NCI-H1092 (cell line): ENCODE measurements around the gene CFHR4.
"Not testable (repeated sequence)": the region's sequence is repeated elsewhere in the genome, so short reads cannot be mapped to it uniquely, and the experiment has no call there.

Experiments used
- DNase-seq: peaks from one replicate; lab custom pipeline; 2025; lab: John Stamatoyannopoulos, UW

The CFHR4 gene

DNA sequence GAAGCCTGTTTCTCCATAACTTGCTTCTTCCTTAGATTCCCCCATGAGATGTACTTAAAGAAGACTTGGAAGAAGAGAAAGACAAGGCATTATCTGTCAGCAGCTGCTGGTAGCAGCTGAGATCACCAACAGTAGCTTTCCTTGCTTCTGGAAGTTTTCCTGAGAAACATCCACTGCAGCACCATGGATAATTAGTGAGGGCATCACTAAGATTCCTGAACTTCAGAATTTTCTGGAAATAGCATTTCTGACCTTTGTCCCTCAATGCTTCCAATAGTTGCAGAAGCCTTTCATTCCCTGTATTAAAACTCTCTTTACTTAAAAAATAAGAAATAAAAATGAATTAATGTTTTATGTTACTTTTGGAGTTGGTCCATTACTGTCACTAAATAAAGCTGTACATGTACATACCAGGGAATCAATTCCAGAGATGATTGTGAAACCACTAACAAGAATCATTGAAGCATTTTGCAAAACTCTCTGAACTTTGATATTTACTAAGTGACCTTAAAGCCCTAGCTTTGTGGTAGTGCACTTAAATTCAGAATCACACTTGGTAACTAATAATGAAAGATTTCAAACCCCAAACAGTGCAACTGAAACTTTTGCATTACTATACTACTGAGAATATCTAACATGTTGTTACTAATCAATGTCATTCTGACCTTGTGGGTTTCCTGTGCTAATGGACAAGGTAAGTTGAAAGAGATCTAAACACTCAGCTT lies at the start of gene CFHR4:
TSS of gene CFHR4 (plus strand) at position 538 of the 725 bp plus-strand sequence. CDS start at position 637, 99 bp downstream.
- no peak for DNase-seq

DNA sequence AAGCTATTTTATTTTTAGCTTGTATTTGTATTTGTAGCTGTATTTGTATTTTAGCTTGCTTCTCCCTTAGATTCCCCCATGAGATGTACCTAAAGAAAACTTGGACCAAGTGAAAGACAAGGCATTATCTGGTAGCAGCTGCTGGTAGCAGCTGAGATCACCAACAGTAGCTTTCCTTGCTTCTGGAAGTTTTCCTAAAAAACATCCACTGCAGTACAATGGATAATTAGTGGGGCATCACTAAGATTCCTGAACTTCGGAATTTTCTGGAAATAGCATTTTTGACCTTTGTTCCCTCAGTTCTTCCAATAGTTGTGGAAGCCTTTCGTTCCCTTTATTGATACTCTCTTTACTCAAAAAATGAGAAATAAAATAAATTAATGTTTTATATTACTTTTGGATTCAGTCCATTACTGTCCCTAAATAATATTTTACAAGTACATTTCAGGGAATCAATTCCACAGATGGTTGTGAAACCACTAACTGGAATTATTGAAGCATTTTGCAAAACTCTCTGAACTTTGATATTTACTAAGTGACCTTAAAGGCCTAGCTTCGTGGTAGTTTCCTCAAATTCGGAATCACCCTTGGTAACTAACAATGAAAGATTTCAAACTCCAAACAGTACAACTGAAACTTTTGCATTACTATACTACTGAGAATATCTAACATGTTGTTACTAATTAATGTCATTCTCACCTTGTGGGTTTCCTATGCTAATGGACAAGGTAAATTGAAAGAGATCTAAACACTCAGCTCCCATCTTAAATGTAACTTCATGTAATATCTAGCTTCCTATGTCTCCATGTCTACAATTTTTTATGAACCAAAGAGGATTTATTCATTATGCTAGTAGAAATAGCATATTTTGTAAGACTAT lies 38.0 kb upstream of the CFHR4 start:
- not testable (repeated sequence) for DNase-seq

DNA sequence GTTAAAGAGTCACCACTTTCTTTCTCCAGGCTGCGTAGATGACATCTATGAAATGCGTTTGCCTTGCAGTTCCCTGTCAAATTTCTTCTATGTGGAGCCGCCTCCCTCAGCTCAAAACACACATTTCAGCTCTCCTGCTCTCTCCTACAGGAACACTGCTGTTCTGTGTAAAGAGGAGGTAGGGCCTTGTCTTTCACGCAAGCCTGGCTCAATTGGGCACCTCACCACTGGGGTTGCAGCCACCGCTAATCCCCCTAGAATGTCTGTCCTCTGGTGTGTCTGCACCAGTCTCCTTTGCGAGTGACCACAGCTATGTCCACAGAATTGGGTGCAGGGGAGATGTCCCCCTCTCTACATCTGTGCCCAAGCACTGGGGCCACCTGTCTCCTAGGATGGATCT lies 31.8 kb upstream of the CFHR4 start:
- DNase-seq: no peak

DNA sequence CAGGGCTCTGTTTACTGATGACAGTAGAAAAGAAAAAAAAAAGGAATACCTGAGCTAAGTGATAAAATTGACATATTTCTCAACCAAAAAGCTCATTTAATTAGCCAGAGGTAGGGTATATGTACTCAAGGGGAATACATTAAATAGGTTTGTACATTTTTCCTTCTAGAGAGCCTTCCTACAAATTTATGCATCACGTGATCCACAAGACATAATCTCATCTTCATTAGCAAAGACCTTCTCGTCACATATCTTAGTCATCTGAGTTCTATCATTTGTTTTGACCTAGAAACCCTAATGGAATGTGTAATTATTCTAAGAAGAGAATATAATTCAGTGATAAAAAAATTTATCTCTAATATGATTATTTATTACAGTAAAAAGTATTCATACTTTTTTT lies 30.7 kb upstream of the CFHR4 start:
- no peak for DNase-seq

DNA sequence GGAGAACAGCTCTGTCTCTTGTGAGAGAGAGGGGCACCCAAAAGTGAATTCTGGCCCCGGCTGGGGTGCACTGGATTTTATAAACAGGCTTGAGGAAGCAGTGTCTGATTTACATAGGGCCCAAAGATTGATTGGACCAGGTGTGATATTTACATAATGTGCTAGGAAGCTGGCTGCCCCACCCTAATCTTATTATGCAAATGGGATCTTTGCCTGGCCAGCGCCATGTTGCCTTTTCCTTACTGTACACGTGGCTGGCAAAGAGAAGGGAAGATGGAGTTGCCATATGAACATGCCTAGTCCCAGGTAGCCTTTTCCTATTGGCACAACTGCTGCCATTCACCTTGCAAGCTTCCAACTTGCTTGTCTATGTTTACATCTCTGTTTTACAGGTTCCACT lies 29.0 kb upstream of the CFHR4 start:
- no peak for DNase-seq

DNA sequence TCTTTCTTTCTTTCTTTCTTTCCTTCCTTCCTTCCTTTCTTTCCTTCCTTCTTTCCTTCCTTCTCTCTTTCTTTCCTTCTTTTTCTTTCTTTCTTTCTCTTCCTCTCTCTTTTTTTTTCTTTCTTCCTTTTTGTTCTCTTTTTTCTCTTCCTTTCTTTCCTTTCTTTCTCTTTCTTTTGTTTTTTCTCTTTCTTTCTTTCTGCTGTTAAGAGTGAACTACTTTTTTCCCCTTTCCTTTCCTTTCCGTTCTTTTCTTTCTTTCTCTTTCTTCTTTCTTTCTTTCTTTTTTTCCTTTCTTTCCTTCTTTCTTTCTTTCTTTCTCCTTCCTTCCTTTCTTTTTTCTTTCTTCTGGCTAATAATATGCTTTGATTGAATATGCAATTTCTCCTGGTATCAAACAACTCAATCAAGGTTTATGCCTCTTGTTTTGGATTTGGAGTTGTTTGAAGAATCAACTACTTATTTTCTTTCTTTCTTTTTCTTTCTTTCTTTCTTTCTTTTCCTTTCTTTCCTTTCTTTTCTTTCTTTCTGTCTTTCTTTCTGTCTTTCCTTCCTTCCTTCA lies 27.4 kb upstream of the CFHR4 start:
- DNase-seq: no peak

DNA sequence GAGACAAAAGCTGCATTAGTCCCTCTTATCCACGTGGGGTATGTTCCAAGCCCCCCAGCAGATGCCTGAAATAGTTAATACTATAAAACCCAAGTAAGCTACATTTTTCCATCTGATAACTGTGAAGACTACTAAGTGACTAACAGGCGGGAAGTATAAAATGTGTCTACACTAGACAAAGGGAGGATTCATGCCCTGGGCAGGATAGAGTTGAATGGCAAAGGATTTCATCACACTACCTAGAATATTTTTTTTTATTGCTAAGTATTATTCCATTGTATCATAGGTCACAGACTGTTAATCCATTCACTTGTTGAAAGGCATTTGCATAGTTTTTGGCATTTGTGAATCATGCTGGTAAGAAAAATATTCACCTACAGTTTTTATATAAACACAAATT lies 26.4 kb upstream of the CFHR4 start:
- DNase-seq: no peak

DNA sequence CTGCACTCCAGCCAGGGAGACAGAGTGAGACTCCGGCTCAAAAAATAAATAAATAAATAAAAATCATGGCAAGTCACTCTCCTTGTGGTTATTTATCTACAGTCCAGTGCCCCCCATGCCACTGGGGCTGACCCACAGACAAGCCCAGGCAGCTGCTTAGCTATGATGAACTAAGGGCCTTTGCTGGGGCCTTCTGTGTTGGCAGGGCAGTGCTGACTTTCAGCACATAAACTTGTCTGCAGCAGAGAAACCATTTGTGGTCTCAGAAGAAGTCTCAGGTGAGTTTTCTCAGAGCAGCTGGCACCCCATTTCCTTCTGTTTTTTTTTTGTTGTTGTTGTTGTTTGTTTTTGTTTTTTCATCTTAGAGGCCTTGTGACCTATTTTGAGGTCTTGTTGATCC lies 20.9 kb upstream of the CFHR4 start:
- DNase-seq: no peak

DNA sequence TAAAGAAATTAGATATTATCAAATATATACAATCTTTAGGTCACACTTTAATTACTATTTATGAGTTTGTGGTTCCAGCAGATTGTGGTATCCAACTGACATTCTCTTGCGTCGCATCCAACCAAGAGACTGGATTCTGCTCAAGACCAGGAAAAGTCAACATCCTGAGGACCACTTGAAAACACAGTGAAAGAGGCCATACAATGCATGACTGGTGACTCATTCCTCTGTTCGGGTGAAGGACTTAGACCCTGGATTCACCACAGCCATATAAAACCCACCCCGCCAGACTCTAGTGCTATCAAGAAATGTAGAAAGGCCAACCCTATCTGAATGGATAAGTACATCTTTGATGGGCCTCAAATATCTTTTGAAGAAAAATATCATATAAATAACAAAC lies 14.5 kb upstream of the CFHR4 start:
- no peak for DNase-seq

DNA sequence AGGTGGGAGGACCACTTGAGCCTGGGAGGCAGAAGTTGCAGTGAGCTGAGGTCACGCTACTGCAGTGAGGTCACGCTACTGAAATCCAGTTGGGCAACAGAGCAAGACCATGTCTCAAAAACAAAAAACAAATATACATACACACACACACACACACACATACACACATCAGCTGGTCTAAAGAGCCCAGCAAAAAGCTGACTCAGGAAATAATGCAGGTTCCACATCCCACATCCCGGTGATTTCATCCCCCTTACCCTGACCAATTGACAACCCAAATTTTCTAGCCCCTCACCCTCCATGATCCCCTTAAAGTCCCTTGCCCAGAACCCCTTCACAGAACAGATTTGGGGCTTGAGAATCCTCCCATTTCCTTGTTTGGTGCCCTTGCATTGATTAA lies 11.9 kb upstream of the CFHR4 start:
- DNase-seq: no peak

DNA sequence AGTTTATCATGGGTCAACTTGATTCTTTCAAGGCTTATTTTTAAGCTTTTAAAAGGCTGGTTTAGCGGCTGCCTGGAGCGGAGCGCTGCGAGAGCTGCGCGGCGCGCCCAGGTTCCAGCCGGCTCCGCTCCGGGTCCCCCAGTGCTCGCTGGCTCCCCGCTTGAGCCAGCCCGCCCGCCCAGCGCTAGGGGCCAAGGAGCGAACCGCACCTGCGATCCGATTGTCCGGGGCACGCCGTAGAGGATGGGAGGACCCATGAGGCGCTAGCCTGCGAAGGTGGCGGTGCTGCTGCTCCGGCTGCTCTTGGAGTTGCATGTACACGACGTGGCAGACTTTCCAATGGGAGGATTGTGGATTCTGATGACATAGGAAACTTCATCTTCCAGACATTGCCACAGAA lies 9.9 kb upstream of the CFHR4 start:
- no peak for DNase-seq

DNA sequence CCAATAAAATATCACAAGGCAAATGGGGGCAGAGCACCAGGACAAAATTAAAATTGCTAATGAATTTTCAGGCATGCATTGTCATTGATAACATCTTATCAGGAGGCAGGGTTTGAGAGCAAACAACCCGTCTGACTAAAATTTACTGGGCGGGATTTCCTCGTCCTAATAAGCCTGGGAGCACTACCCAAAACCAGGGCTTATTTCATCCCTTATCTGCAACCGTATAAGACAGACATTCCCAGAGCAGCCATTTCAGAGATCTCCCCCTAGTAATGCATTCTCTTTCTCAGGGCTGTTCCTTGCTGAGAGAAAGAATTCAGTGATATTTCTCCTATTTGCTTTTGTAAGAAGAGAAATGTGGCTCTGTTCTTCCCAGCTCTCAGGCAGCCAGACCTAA lies 1.3 kb upstream of the CFHR4 start:
- DNase-seq: not testable (repeated sequence)

DNA sequence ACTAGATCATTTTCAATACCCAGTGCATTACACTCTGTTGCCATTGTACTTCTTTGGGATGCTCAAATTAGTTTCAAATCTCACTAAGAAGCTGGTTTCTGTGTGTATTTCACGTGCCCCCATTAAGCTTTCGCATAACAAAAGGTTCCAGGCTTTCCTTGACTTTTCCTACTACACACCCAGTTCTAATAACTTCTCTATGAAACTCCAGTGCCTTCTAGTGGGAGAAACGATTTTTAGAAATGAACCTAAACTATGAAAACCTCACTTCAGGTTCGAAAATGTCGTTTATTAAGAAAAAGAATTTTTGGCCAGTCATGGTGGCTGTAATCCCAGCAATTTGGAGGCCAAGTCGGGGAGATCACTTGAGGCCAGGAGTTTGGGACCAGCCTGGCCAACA lies 2.8 kb downstream of the CFHR4 start:
- DNase-seq: no peak

DNA sequence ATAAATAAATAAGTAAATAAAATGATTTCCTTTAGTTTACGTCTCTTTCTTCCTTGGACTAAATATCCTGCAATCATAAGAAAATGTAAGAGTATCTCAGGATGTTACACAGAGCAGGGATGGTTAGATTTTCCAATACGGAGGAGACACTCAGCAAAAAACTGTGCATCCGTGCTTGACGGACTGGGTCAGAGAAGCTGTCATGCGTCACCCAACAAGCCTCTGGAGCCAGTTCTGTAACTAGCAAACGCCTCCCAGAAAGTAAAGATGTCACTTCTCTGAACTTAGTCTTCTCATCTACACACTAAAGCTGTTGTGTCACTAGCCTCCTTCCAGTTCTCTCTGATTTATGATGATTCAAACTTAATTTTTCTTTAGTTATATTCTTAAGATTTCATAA lies 3.4 kb downstream of the CFHR4 start:
- no peak for DNase-seq

DNA sequence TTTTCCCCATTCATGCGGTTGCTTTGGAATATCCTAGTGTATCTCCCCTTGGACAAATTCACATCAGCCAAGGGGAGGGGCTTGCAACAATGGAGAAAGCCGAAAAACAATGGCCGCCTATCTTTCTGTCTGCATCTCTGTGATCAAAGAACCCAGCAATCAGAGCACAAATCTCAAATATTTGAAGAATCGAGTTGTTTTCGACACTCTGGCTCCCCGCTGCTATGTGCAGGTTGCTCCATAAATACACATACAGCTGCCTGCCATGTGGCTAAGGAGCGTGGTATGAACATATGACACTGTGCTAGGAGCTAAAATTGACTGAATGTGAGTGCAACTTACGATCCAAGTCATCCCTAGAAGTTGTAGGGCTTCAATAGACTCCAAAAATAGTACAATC lies 8.5 kb downstream of the CFHR4 start:
- no peak for DNase-seq

DNA sequence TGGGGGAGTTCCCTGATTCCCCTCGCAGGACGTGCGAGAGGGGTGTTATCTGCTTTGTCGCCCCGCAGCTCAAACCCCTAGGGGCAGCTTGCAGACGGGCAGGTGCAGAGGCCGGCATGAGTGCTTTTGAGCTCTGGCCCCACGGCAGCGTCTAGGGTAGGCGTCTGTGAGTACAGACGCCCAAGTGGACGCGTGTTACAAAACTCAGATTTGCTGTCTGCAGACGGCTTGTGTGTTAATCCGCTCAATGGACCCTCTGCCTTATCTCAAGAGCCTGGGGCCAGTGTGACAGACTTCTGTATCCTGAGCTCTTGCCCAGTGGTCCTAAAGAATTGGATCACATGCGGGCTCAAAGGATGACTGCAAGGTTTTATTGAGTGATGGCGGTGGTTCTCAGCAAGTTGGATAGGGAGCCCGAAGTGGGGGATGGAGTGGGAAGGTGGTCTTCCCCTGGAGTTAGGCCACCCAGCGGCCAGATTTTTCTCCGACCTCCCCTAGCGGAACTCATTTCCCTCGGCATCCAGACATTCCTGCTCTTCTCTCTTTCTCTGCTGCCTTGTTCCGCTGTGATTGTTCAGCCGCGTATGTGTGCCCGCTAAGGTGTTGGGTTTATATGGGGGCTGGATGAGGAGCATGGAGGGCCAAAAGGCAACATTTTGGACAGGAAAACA lies 9.4 kb downstream of the CFHR4 start:
- DNase-seq: no peak

DNA sequence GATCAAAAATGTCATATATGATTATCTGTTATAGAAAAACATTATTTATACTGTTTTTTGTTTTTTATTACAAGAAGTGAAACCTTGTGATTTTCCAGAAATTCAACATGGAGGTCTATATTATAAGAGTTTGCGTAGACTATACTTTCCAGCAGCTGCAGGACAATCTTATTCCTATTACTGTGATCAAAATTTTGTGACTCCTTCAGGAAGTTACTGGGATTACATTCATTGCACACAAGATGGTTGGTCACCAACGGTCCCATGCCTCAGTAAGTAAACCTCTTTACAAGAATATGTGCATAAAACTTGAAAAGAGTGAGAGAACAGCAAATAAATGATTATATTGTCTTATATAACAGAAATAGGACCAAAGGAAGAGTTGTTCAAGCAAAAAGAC lies 14.5 kb downstream of the CFHR4 start:
- no peak for DNase-seq

DNA sequence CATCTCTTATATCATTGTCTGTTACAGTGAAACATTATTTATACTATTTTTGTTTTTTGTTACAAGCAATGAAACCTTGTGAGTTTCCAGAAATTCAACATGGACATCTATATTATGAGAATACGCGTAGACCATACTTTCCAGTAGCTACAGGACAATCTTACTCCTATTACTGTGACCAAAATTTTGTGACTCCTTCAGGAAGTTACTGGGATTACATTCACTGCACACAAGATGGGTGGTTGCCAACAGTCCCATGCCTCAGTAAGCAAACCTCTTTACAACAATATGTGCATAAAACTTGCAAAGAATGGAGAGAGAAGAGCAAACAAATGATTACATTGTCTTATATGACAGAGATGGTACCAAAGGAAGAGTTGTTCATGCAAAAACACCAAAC lies 22.4 kb downstream of the CFHR4 start:
- no peak for DNase-seq

DNA sequence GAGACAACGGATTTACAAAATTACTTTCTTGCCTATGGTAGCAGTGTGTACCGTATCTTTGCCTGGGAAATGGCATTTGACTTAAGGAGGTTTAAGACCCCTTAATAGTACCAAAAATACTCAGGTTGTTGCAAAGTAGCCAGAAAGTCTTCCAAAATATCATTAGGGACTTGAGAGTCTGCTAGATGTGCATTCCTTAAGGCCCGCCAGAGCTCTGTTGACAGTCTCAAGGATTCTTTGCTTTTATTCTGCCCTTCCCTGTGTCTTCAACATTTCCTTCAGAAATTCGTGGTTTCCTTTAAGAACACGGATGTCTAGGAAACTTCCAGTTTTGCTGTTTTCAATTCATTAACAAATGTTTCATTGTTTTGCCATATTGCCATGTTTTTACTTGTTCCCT lies 24.4 kb downstream of the CFHR4 start:
- DNase-seq: not testable (repeated sequence)

DNA sequence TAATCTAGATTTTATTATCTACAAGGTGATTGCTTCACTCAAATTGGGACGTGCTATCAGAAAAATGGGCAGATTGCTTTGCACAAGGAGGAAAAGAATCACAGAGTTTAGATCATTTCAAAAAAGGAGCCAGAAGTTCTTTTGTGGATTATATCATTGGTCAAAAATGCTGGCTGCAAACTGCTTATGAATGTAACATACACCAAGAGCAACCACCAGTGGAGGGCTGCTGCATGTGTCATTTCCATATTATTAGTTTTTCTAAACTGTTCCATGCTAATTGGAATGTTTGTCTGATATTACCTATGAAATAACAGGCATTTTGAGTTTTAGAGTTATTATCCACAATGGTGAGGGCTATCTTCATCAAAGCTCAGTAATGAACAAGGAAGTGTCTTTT lies 39.0 kb downstream of the CFHR4 start:
- DNase-seq: not testable (repeated sequence)

DNA sequence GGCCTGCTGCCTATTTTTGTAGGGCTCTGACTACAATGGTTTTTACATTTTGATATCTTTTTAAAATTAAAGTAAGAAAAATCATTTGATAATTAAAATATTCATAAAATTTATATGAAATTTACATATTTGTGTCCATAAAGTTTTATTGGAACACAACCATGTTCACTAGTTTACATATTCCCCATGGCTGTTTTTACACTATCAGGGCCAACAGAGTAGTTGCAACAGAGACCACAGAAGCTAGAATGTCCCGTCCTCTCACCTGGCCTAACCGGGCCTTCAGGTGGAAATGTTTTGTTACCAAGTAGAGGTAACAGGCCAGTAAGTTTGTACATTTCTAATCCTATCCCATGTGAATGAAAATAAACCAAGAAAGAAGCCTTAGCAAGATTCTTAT lies 45.0 kb downstream of the CFHR4 start:
- DNase-seq: not testable (repeated sequence)

DNA sequence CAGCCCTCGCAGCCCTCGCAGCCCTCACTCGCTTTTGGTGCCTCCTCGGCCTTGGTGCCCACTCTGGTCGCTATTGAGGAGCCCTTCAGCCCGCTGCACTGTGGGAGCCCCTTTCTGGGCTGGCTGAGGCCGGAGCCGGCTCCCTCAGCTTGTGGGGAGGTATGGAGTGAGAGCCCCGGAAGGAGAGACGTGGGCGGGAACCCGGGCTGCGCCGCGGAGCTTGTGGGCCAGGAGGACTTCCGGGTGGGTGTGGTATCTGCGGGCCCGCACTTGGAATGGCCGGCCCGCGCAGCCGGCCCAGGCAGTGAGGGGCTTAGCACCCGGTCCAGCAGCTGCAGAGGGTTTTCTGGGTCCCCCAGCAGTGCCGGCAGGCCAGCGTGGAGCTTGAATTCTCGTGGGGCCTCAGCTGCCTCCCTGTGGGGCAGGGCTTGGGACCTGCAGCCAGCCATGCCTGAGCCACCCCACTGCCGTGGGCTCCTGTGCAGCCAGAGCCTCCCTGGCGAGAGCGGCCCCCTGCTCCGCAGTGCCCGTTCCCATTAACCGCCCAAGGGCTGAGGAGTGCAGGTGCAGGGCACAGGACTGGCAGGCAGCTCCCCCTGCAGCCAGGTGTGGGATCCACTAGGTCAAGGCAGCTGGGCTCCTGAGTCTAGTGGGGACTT lies 45.8 kb downstream of the CFHR4 start:
- no peak for DNase-seq
